Measurements from ENCODE around the gene ALMS1.

The ALMS1 gene

DNA sequence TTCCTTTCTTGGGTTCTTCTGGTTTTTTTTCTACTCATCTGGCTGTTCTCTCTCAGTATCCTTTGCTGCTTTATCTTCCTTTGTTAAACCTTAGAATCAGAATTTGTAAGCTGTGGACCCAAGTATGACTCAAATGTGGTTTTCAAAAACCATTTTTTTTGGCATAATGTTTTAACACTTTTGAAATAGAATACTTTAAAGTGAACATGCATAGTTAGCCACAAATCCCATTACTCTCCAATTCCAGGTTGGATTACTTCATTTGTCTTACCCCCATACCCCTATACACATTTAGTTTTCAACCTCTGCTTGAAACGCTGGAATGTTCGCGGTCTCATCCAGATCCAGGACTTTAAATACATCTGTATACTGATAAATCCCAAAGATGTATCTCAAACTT is 29.1 kb downstream of the ALMS1 start:
- Histone ChIP-seq H3K4me3 (ENCODE audit: low read depth in 1 of 2, low read length in 2 of 2) (no peak overlapping the region), H4K20me1 (ENCODE audit: insufficient read depth, low read length) (peaks cover 17% of the 10 kb centered on the region; the same call in 1 of the 2 replicates), H3K79me2 (ENCODE audit: insufficient read depth, low read length) (peaks cover 66% of the 10 kb centered on the region), H3K36me3 (ENCODE audit: insufficient read depth, low read length) (peaks cover 17% of the 10 kb centered on the region), H3K9ac (ENCODE audit: low read depth, low read length) (no peak overlapping the region), H3K4me2 (ENCODE audit: insufficient read depth, low read length) (no peak overlapping the region), H3K27me3 (ENCODE audit: insufficient read depth, low read length, poor library complexity) (no peaks in the 10 kb centered on the region), H3K4me1 (ENCODE audit: insufficient read depth, low read length) (no peaks in the 10 kb centered on the region), H3K9me3 (ENCODE audit: insufficient read depth, low read length, severe bottlenecking) (no peaks in the 10 kb centered on the region), H3K27ac (ENCODE audit: low read length) (no peak overlapping the region), H2AFZ (ENCODE audit: low read depth, low read length) (no peak overlapping the region)
- TF ChIP-seq, protein P1, sequence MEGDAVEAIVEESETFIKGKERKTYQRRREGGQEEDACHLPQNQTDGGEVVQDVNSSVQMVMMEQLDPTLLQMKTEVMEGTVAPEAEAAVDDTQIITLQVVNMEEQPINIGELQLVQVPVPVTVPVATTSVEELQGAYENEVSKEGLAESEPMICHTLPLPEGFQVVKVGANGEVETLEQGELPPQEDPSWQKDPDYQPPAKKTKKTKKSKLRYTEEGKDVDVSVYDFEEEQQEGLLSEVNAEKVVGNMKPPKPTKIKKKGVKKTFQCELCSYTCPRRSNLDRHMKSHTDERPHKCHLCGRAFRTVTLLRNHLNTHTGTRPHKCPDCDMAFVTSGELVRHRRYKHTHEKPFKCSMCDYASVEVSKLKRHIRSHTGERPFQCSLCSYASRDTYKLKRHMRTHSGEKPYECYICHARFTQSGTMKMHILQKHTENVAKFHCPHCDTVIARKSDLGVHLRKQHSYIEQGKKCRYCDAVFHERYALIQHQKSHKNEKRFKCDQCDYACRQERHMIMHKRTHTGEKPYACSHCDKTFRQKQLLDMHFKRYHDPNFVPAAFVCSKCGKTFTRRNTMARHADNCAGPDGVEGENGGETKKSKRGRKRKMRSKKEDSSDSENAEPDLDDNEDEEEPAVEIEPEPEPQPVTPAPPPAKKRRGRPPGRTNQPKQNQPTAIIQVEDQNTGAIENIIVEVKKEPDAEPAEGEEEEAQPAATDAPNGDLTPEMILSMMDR (IDR thresholded peaks at IDR 0.05; ENCODE audit: borderline replicate concordance, extremely low read depth, low read length, poor library complexity, severe bottlenecking) = no peak
- no peak for TF ChIP-seq EZH2 (IDR thresholded peaks at IDR 0.05; ENCODE audit: borderline replicate concordance, low read depth, low read length, severe bottlenecking)
- ATAC-seq (ENCODE audit: insufficient read depth, low read depth) (no peak), DNase-seq (no peak)

DNA sequence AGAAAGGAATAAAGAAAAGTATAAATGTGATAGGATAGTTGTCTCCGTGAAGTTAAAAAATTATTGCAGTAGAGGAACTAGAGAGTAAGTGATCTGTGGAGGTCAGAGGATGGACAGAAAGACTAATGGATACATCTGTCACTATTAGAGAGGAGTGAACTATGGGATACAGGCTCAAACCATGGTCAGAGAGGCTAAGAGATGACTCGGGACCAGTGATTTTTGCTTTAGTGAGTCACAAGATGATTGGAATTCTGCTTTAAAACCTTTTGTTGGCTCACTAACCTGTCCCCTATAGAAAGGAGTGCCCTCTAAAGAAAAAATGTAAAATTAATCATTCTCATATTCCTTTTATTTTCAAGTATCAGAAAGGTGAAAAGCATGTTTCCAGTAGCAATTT is 30.3 kb downstream of the ALMS1 start:
- no peak for ATAC-seq (ENCODE audit: insufficient read depth, low read depth)
- TF ChIP-seq, protein P1 (IDR thresholded peaks at IDR 0.05; ENCODE audit: borderline replicate concordance, extremely low read depth, low read length, poor library complexity, severe bottlenecking) = no peak
- no peak for TF ChIP-seq EZH2 (IDR thresholded peaks at IDR 0.05; ENCODE audit: borderline replicate concordance, low read depth, low read length, severe bottlenecking)
- no peak overlapping the region for H3K4me2 ChIP-seq (ENCODE audit: insufficient read depth, low read length)
- H3K79me2 ChIP-seq (ENCODE audit: insufficient read depth, low read length) = peaks cover 55% of the 10 kb centered on the region
- H3K9ac ChIP-seq (ENCODE audit: low read depth, low read length) = no peak overlapping the region
- H3K4me3 ChIP-seq (ENCODE audit: low read depth in 1 of 2, low read length in 2 of 2) = no peak overlapping the region
- no peaks in the 10 kb centered on the region for H3K9me3 ChIP-seq (ENCODE audit: insufficient read depth, low read length, severe bottlenecking)
- H4K20me1 ChIP-seq (ENCODE audit: insufficient read depth, low read length) = peaks cover 17% of the 10 kb centered on the region; the same call in 1 of the 2 replicates
- no peak for DNase-seq
- H3K27me3 ChIP-seq (ENCODE audit: insufficient read depth, low read length, poor library complexity) = no peaks in the 10 kb centered on the region
- H2AFZ ChIP-seq (ENCODE audit: low read depth, low read length) = no peak overlapping the region
- H3K27ac ChIP-seq (ENCODE audit: low read length) = no peak overlapping the region
- peaks cover 20% of the 10 kb centered on the region; the same call in 1 of the 2 replicates for H3K36me3 ChIP-seq (ENCODE audit: insufficient read depth, low read length)
- no peaks in the 10 kb centered on the region for H3K4me1 ChIP-seq (ENCODE audit: insufficient read depth, low read length)

GRCh38 chr2:73418343-73418742 is 32.7 kb downstream of the ALMS1 start:
- Histone ChIP-seq H3K4me1 (ENCODE audit: insufficient read depth, low read length) (no peaks in the 10 kb centered on the region), H3K27me3 (ENCODE audit: insufficient read depth, low read length, poor library complexity) (no peaks in the 10 kb centered on the region), H3K4me3 (ENCODE audit: low read depth in 1 of 2, low read length in 2 of 2) (no peak overlapping the region), H3K36me3 (ENCODE audit: insufficient read depth, low read length) (peaks cover 40% of the 10 kb centered on the region; the same call in 1 of the 2 replicates), H2AFZ (ENCODE audit: low read depth, low read length) (no peak overlapping the region), H3K4me2 (ENCODE audit: insufficient read depth, low read length) (no peak overlapping the region), H3K27ac (ENCODE audit: low read length) (no peak overlapping the region), H3K9me3 (ENCODE audit: insufficient read depth, low read length, severe bottlenecking) (no peaks in the 10 kb centered on the region), H4K20me1 (ENCODE audit: insufficient read depth, low read length) (peaks cover 13% of the 10 kb centered on the region; the same call in 1 of the 2 replicates), H3K9ac (ENCODE audit: low read depth, low read length) (no peak overlapping the region), H3K79me2 (ENCODE audit: insufficient read depth, low read length) (peaks cover 39% of the 10 kb centered on the region)
- DNase-seq = no peak
- no peak for TF ChIP-seq EZH2 (IDR thresholded peaks at IDR 0.05; ENCODE audit: borderline replicate concordance, low read depth, low read length, severe bottlenecking)
- TF ChIP-seq, protein P1 (IDR thresholded peaks at IDR 0.05; ENCODE audit: borderline replicate concordance, extremely low read depth, low read length, poor library complexity, severe bottlenecking) = no peak
- ATAC-seq (ENCODE audit: insufficient read depth, low read depth) = no peak
